ENCODE results near the gene PRKG1. TPM values are rescaled to one million over a fixed set of nuclear protein-coding genes. Genes with fewer than 3 reads are reported as not detected.
A peak's percentile ranks its signal among the peaks of the same experiment; 100 is the strongest.

PRKG1 gene
- total and polyA plus RNA-seq, 7 donors, result 4.5 to 49.0 (median 31.7) TPM

DNA sequence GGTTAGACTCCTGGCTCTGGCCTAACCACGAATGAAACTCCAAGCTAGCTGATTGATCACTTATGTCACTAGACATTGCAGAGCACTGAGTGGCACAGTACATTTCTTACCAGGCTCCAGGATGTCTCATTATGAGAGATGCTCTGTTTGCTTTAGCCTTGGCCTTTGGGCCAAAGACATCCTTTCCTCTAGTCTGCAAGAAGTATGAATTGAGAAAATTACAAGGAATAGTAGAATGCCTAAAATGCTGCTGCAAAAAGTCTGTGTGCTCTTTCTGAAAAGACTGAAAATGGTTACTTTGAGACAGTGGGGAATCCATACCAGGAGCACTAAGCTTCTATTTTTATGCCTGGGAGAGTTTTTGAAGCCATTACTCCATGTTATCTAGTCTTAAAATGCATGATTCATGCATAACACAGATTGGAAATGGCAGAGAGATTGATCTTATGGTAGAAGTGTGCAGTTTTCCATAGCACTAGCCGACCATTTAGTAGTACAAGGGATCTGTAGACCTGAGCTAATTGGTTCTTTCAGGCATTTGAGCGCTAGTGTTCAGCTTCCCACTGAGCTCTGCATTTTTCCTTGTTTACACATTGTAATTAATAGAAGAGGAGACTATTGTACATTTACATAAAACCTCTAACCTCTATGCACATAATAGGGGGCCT, 303.8 kb downstream of the PRKG1 start:
- Histone ChIP-seq H3K4me1 (peaks cover 51% of the 10 kb centered on the region), H3K27me3 (ENCODE audit: insufficient read depth in 3 of 3, low read length in 2 of 3) (no peaks in the 10 kb centered on the region), H3K36me3 (ENCODE audit: insufficient read depth in 1 of 2, low read depth in 1 of 2) (no peaks in the 10 kb centered on the region), H3K27ac (no peak overlapping the region), H3K9me3 (no peaks in the 10 kb centered on the region), H3K4me3 (no peak overlapping the region)
- 68 to 77% (median 73%) methylated on average over 3 of the region's 3 CpGs for WGBS, 3 donors
- DNase-seq (no peak), ATAC-seq (peak in 1 of 4 donors; percentile 37)
- TF ChIP-seq, protein P1, sequence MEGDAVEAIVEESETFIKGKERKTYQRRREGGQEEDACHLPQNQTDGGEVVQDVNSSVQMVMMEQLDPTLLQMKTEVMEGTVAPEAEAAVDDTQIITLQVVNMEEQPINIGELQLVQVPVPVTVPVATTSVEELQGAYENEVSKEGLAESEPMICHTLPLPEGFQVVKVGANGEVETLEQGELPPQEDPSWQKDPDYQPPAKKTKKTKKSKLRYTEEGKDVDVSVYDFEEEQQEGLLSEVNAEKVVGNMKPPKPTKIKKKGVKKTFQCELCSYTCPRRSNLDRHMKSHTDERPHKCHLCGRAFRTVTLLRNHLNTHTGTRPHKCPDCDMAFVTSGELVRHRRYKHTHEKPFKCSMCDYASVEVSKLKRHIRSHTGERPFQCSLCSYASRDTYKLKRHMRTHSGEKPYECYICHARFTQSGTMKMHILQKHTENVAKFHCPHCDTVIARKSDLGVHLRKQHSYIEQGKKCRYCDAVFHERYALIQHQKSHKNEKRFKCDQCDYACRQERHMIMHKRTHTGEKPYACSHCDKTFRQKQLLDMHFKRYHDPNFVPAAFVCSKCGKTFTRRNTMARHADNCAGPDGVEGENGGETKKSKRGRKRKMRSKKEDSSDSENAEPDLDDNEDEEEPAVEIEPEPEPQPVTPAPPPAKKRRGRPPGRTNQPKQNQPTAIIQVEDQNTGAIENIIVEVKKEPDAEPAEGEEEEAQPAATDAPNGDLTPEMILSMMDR (IDR thresholded peaks at IDR 0.05), result no peak
- intact Hi-C loops (cut with DNase I), result no loop called here

DNA sequence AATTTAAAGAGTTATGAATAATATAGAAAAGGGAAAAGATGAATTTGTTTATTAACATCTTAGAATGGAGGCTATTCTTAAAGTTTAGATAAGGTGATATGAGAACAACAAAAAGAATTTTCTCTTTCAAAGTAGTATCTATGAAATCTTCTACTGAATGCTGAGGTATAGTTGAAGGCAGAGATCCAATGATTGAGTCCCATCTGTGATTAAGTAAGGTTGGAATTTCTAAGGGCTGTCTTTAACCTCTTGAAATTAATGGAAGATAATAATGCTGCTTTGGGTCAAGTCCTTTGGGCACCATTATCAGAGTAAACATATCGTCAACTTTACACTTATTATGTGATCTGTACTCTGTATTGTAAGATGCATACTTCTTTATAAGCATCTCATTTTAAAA, 307.9 kb downstream of the PRKG1 start:
- Histone ChIP-seq H3K27me3 (ENCODE audit: insufficient read depth in 3 of 3, low read length in 2 of 3) (no peaks in the 10 kb centered on the region), H3K36me3 (ENCODE audit: insufficient read depth in 1 of 2, low read depth in 1 of 2) (no peaks in the 10 kb centered on the region), H3K9me3 (no peaks in the 10 kb centered on the region), H3K27ac (no peak overlapping the region), H3K4me1 (peaks cover 43% of the 10 kb centered on the region), H3K4me3 (no peak overlapping the region)
- intact Hi-C loops (cut with DNase I), result no loop called here
- DNase-seq, result no peak
- WGBS, 3 donors, result 85 to 89% (median 86%) methylated on average over 1 of the region's 1 CpG
- TF ChIP-seq, protein P1 (IDR thresholded peaks at IDR 0.05), result no peak
- ATAC-seq, result no peak

DNA sequence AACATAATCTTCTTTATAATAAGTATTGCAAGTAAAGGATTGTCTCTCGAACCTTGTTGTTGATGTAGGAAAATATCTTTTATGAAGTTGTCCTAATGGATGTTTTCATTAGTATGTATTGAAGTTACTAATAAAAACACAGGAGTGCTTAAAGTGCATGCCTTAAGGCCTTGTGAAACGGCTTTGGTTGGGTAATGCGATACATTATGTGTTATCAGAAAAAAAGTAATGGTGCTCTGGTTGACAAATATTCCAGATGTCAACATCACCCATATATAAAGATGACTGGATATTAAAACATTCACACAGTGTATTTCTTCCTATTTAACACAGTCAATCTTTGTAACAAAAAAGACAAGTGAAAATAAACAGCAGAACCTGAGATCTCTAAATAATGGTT, 310.7 kb downstream of the PRKG1 start:
- TF ChIP-seq, protein P1 (IDR thresholded peaks at IDR 0.05), result no peak
- Histone ChIP-seq H3K27ac (no peak overlapping the region), H3K4me1 (peaks cover 27% of the 10 kb centered on the region), H3K9me3 (no peaks in the 10 kb centered on the region), H3K4me3 (no peak overlapping the region), H3K27me3 (ENCODE audit: insufficient read depth in 3 of 3, low read length in 2 of 3) (no peaks in the 10 kb centered on the region), H3K36me3 (ENCODE audit: insufficient read depth in 1 of 2, low read depth in 1 of 2) (no peaks in the 10 kb centered on the region)
- ATAC-seq, result no peak
- 76 to 85% (median 78%) methylated on average over 3 of the region's 3 CpGs for WGBS, 3 donors
- intact Hi-C loops (cut with DNase I), result no loop called here
- DNase-seq, result no peak

DNA sequence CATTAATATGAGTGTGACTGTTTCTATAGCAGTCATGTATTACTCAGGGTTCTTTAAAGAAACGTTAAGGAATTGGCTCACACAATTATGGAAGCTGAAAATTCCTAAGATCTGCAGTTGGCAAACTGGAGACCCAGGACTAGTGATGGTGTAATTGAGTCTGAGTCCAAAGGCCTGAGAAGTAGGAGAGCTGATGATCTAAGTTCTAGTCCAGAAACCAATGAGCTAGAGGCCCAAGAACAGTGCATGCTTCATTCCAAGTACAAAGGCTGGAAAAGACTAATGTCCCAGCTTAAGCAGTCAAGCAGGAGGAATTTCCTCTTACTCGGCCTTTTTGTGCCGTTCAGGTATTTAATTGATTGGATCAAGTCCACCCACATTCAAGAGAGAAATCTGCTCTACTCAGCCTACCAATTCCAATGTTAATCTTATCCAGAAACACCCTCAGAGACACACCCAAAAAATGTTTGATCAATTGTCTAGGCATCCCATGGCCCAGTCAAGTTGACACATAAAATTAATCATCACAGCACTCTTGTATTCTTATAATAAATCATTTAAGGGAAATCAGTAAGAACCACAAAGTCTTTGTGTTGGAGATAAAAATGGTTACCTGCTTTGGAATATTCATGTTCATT, 312.1 kb downstream of the PRKG1 start:
- no peak for DNase-seq
- WGBS, 3 donors, result 43 to 56% (median 47%) methylated on average over 3 of the region's 3 CpGs
- TF ChIP-seq, protein P1 (IDR thresholded peaks at IDR 0.05), result no peak
- no peak overlapping the region for H3K4me3 ChIP-seq
- H3K9me3 ChIP-seq, result no peaks in the 10 kb centered on the region
- intact Hi-C loops (cut with DNase I), result no loop called here
- no peaks in the 10 kb centered on the region for H3K36me3 ChIP-seq (ENCODE audit: insufficient read depth in 1 of 2, low read depth in 1 of 2)
- ATAC-seq, result no peak
- no peaks in the 10 kb centered on the region for H3K27me3 ChIP-seq (ENCODE audit: insufficient read depth in 3 of 3, low read length in 2 of 3)
- H3K27ac ChIP-seq, result no peak overlapping the region
- H3K4me1 ChIP-seq, result peaks cover 18% of the 10 kb centered on the region
